Measurements from ENCODE around the gene ARMC9. TPM values are rescaled to one million over a fixed set of nuclear protein-coding genes. Genes with fewer than 3 reads are reported as not detected.
"Not testable (repeated sequence)": the region's sequence is repeated elsewhere in the genome, so short reads cannot be mapped to it uniquely, and the experiment has no call there.

Gene ARMC9
- total RNA-seq, 3 donors from 2014 or later, result 3.3 to 6.4 (median 5.9) TPM

GRCh38 chr2:231395188-231396057, 197.0 kb downstream of the ARMC9 start, which contains the start of gene B3GNT7:
B3GNT7 (plus strand) TSS chr2:231395710; CDS start chr2:231395804, 94 bp downstream.
- DNase-seq (no peak), ATAC-seq (peak in 1 of 2 donors; percentile 6)

GRCh38 chr2:231396058-231396821, 197.8 kb downstream of the ARMC9 start:
- peak in 1 of 2 donors; percentile 8 for ATAC-seq
- Mint-ChIP-seq H3K36me3 (ENCODE audit: insufficient read depth) (no peaks in the 10 kb centered on the region), H3K9me3 (no peaks in the 10 kb centered on the region), H3K4me1 (ENCODE audit: low read depth) (peaks cover 27% of the 10 kb centered on the region), H3K27me3 (ENCODE audit: low read depth) (peaks cover 34% of the 10 kb centered on the region), H3K4me3 (peak overlapping the region; percentile 50)
- no peak for DNase-seq

More at GRCh38 chr2:231395188-231396057, 197.0 kb downstream of the ARMC9 start, which contains the start of gene B3GNT7:
- Mint-ChIP-seq H3K36me3 (ENCODE audit: insufficient read depth) (no peaks in the 10 kb centered on the region), H3K27me3 (ENCODE audit: low read depth) (peaks cover 39% of the 10 kb centered on the region), H3K4me3 (peak within 1 kb of the TSS; percentile 60), H3K9me3 (no peaks in the 10 kb centered on the region), H3K4me1 (ENCODE audit: low read depth) (peaks cover 30% of the 10 kb centered on the region)

GRCh38 chr2:231397011-231397927, 198.8 kb downstream of the ARMC9 start:
- DNase-seq (no peak), ATAC-seq (peak; percentile 78 to 80)
- Mint-ChIP-seq H3K36me3 (ENCODE audit: insufficient read depth) (no peaks in the 10 kb centered on the region), H3K4me3 (peak overlapping the region; percentile 49), H3K27me3 (ENCODE audit: low read depth) (peaks cover 32% of the 10 kb centered on the region), H3K4me1 (ENCODE audit: low read depth) (peaks cover 23% of the 10 kb centered on the region), H3K9me3 (no peaks in the 10 kb centered on the region)

- no peak for DNase-seq
- Mint-ChIP-seq H3K27me3 (ENCODE audit: low read depth) (peaks cover 30% of the 10 kb centered on the region), H3K9me3 (no peaks in the 10 kb centered on the region), H3K36me3 (ENCODE audit: insufficient read depth) (no peaks in the 10 kb centered on the region), H3K4me3 (no peak overlapping the region), H3K4me1 (ENCODE audit: low read depth) (peaks cover 22% of the 10 kb centered on the region)
- no peak for ATAC-seq
Measured at GRCh38 chr2:231397928-231398294, 199.5 kb downstream of the ARMC9 start.

GRCh38 chr2:231398585-231398984, 200.2 kb downstream of the ARMC9 start:
- H3K36me3 Mint-ChIP-seq (ENCODE audit: insufficient read depth), result no peaks in the 10 kb centered on the region
- no peak for ATAC-seq
- no peaks in the 10 kb centered on the region for H3K9me3 Mint-ChIP-seq
- H3K4me3 Mint-ChIP-seq, result no peak overlapping the region
- peaks cover 26% of the 10 kb centered on the region for H3K27me3 Mint-ChIP-seq (ENCODE audit: low read depth)
- no peak for DNase-seq
- peaks cover 16% of the 10 kb centered on the region for H3K4me1 Mint-ChIP-seq (ENCODE audit: low read depth)

- H3K27me3 Mint-ChIP-seq (ENCODE audit: low read depth), result peaks cover 24% of the 10 kb centered on the region
- no peaks in the 10 kb centered on the region for H3K36me3 Mint-ChIP-seq (ENCODE audit: insufficient read depth)
- no peak overlapping the region for H3K4me3 Mint-ChIP-seq
- H3K9me3 Mint-ChIP-seq, result no peaks in the 10 kb centered on the region
- no peak for ATAC-seq
- H3K4me1 Mint-ChIP-seq (ENCODE audit: low read depth), result peaks cover 13% of the 10 kb centered on the region
- no peak for DNase-seq
Measured at GRCh38 chr2:231399046-231399852, 200.8 kb downstream of the ARMC9 start.

GRCh38 chr2:231399853-231400680, 201.6 kb downstream of the ARMC9 start:
- peaks cover 17% of the 10 kb centered on the region for H3K27me3 Mint-ChIP-seq (ENCODE audit: low read depth)
- peaks cover 6% of the 10 kb centered on the region for H3K4me1 Mint-ChIP-seq (ENCODE audit: low read depth)
- no peaks in the 10 kb centered on the region for H3K36me3 Mint-ChIP-seq (ENCODE audit: insufficient read depth)
- no peak overlapping the region for H3K4me3 Mint-ChIP-seq
- DNase-seq (no peak), ATAC-seq (no peak)
- no peaks in the 10 kb centered on the region for H3K9me3 Mint-ChIP-seq

- H3K4me1 Mint-ChIP-seq (ENCODE audit: low read depth); DNase-seq; H3K4me3 Mint-ChIP-seq; ATAC-seq; H3K9me3 Mint-ChIP-seq; H3K36me3 Mint-ChIP-seq (ENCODE audit: insufficient read depth): not testable (repeated sequence)
- peaks cover 15% of the 10 kb centered on the region for H3K27me3 Mint-ChIP-seq (ENCODE audit: low read depth)
Measured at GRCh38 chr2:231400681-231401080, 202.2 kb downstream of the ARMC9 start.

GRCh38 chr2:231401101-231401500, 202.7 kb downstream of the ARMC9 start:
- not testable (repeated sequence) for H3K4me3 Mint-ChIP-seq; DNase-seq; H3K36me3 Mint-ChIP-seq (ENCODE audit: insufficient read depth); H3K9me3 Mint-ChIP-seq; ATAC-seq
- peaks cover 15% of the 10 kb centered on the region for H3K27me3 Mint-ChIP-seq (ENCODE audit: low read depth)
- H3K4me1 Mint-ChIP-seq (ENCODE audit: low read depth), result peaks cover 12% of the 10 kb centered on the region

- not testable (repeated sequence) for ATAC-seq; H3K9me3 Mint-ChIP-seq; H3K36me3 Mint-ChIP-seq (ENCODE audit: insufficient read depth); DNase-seq; H3K27me3 Mint-ChIP-seq (ENCODE audit: low read depth); H3K4me3 Mint-ChIP-seq
- H3K4me1 Mint-ChIP-seq (ENCODE audit: low read depth), result peaks cover 15% of the 10 kb centered on the region
Measured at GRCh38 chr2:231403421-231404182, 205.2 kb downstream of the ARMC9 start.

GRCh38 chr2:231404183-231404578, 205.8 kb downstream of the ARMC9 start:
- peaks cover 15% of the 10 kb centered on the region for H3K4me1 Mint-ChIP-seq (ENCODE audit: low read depth)
- ATAC-seq; H3K27me3 Mint-ChIP-seq (ENCODE audit: low read depth); H3K36me3 Mint-ChIP-seq (ENCODE audit: insufficient read depth); H3K4me3 Mint-ChIP-seq; DNase-seq; H3K9me3 Mint-ChIP-seq: not testable (repeated sequence)
